Immature natural killer cell (primary cell): ENCODE results near the gene ANKRD18B. TPM values are rescaled to one million over a fixed set of nuclear protein-coding genes. Genes with fewer than 3 reads are reported as not detected.
"Not testable (repeated sequence)": the region's sequence is repeated elsewhere in the genome, so short reads cannot be mapped to it uniquely, and the experiment has no call there.

ENCODE experiments used
- DNase-seq, 3 donors: peaks; one replicate each; pipeline ENCODE4 v3.0.0; 2022; ENCODE audit warnings: mixed read lengths in 1 of 3
- H3K27ac Mint-ChIP-seq, 6 donors: one replicate each; pipeline ENCODE4 v1.8.0; 2020; ENCODE audit warnings: mixed read lengths in 6 of 6, mild to moderate bottlenecking in 5 of 6, inconsistent platforms in 4 of 6, moderate library complexity in 3 of 6
- H3K27me3 Mint-ChIP-seq, 3 donors: one replicate each; pipeline ENCODE4 v1.8.0; 2020 to 2021; ENCODE audit warnings: low read depth in 3 of 3, mild to moderate bottlenecking in 3 of 3, mixed read lengths in 3 of 3, moderate library complexity in 3 of 3, inconsistent platforms in 1 of 3
- H3K36me3 Mint-ChIP-seq, 3 donors: one replicate each; pipeline ENCODE4 v1.8.0; 2020; ENCODE audit warnings: mixed read lengths in 3 of 3, inconsistent platforms in 2 of 3, mild to moderate bottlenecking in 2 of 3
- H3K4me1 Mint-ChIP-seq, 2 donors: one replicate each; pipeline ENCODE4 v1.8.0; 2020; ENCODE audit warnings: inconsistent platforms in 2 of 2, mild to moderate bottlenecking in 2 of 2, mixed read lengths in 2 of 2, moderate library complexity in 1 of 2
- H3K4me3 Mint-ChIP-seq, 5 donors: one replicate each; pipeline ENCODE4 v1.8.0; 2020; ENCODE audit warnings: mild to moderate bottlenecking in 5 of 5, mixed read lengths in 5 of 5, inconsistent platforms in 3 of 5, moderate library complexity in 3 of 5
- H3K9me3 Mint-ChIP-seq, 6 donors: one replicate each; pipeline ENCODE4 v1.8.0; 2020; ENCODE audit warnings: mild to moderate bottlenecking in 6 of 6, mixed read lengths in 6 of 6, inconsistent platforms in 4 of 6, moderate library complexity in 3 of 6
- polyA plus RNA-seq, 3 donors: library from polyadenylated mRNA; unstranded; fragments of 300-500 nt; fragmentation: Illumina TruSeq; gene quantifications; one replicate each; pipeline ENCODE4 v1.2.3, GENCODE V29; 2021

The ANKRD18B gene
- polyA plus RNA-seq, 3 donors from 2014 or later = not detected

DNA sequence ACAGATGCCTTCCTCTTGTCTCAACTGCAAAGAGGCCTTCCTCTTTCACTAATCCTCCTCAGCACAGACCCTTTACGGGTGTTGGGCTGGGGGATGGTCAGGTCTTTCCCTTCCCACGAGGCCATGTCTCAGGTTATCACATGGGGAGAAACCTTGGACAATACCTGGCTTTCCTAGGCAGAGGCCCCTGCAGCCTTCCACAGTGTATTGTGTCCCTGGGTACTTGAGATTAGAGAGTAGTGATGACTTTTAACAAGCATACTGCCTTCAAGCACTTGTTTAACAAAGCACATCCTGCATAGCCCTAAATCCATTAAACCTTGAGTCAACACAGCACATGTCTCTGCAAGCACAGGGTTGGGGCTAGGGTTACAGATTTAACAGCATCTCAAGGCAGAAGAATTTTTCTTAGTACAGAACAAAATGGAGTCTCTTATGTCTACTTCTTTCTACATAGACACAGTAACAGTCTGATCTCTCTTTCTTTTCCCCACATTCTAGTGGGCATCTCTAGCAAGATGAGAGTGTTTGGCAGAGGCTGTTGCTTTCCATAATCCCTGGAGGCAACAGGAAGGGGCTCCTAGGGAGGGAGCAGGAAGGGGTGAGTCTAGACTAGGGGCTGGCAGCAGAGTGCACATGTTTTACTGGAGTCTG is 8.6 kb upstream of the ANKRD18B start:
- peaks cover 3 to 18% (median 13%) of the 10 kb centered on the region in 3 donors for H3K27me3 Mint-ChIP-seq
- H3K4me3 Mint-ChIP-seq, H3K27ac Mint-ChIP-seq, H3K4me1 Mint-ChIP-seq, DNase-seq, H3K36me3 Mint-ChIP-seq, H3K9me3 Mint-ChIP-seq: not testable (repeated sequence)

DNA sequence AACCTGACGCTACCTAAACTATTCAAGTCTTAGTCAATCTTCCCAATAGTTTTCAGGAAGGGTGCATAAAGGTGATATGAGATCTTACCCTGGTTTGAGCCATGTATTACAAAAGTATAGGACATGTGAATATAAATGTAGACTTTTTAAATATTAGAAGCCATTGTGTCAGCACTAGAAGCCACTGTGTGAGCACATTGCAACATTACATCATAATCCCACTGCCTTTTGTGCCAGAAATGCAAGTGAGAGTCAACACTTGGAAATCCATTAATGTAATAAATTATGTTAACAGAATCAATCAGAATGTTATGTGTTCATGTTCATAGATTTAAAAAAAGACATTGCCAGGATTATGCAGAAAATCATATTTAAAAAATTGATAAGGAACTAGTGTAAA is 7.7 kb upstream of the ANKRD18B start:
- peaks cover 0 to 17% (median 12%) of the 10 kb centered on the region in 3 donors for H3K27me3 Mint-ChIP-seq
- not testable (repeated sequence) for H3K36me3 Mint-ChIP-seq, H3K9me3 Mint-ChIP-seq, H3K4me1 Mint-ChIP-seq, DNase-seq, H3K4me3 Mint-ChIP-seq, H3K27ac Mint-ChIP-seq

DNA sequence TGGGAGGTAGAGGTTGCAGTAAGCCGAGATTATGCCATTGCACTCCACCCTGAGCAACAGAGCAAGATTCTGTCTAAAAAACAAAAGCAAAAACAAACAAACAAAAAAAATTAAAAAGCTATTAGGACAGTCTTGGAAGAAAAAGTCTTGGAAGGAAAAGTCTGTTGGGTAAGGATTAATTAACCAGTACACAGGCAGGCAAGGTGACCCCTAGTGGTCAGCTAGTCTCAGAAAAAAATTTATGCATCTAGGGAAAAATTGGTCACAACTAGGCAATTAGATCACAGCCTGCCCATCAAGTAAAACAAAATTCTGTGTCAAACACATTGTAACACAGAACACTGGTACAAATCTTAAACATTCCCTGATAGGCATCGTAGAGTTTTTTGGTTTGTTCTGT is 6.7 kb upstream of the ANKRD18B start:
- peak; percentile 4 to 9 (median 4) for DNase-seq
- Mint-ChIP-seq H3K27me3 (peaks cover 1 to 13% (median 9%) of the 10 kb centered on the region in 3 donors), H3K36me3 (no peaks in the 10 kb centered on the region), H3K27ac (no peak overlapping the region), H3K9me3 (no peaks in the 10 kb centered on the region), H3K4me1 (no peaks in the 10 kb centered on the region), H3K4me3 (no peak overlapping the region)

DNA sequence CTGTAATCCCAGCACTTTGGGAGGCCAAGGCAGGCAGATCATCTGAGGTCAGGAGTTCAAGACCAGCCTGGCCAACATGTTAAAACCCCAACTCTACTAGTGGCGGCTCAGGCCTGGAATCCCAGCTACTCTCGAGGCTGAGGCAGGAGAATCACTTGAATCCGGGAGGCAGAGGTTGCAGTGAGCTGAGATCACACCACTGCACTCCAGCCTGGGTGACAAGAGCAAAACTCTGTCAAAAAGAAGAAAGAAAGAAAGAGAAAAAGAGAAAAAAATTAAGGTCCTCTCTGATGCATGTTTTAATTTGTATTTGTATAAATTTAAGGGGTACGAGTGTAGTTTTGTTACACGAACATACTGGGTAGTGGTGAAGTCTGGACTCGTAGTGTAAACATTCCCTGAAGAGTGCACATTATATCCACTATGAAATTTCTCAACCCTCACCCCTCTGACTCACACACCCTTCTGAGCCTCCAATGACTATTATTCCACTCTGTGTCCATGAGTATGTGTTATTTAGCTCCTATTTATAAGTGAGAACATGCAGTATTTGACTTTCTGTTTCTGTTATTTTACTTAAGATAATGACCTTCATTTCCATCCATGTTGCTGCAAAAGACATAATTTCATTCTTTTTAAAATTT is 6.0 kb upstream of the ANKRD18B start:
- not testable (repeated sequence) for H3K4me3 Mint-ChIP-seq, H3K27ac Mint-ChIP-seq, H3K4me1 Mint-ChIP-seq, H3K36me3 Mint-ChIP-seq, DNase-seq, H3K9me3 Mint-ChIP-seq
- H3K27me3 Mint-ChIP-seq = peaks cover 1 to 12% (median 8%) of the 10 kb centered on the region in 3 donors

DNA sequence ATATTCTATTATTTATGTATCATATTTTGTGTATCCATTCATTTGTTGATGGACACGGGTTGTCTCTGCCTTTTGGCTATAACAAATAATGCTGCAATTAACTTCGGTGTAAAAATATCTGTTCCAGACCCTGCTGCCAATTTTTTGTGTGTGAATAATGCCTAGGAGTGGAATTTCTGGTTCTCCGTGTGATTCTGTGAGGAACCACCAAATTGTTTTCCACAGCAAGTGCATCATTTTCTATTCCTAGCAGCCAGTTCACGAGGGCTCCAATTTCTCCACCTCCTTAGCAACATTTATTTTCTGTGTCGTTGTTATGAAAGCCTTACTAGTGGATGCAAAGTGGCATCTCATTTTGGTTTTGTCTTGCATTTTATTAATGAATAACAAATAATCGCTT is 2.2 kb upstream of the ANKRD18B start:
- not testable (repeated sequence) for H3K4me1 Mint-ChIP-seq, DNase-seq, H3K9me3 Mint-ChIP-seq, H3K36me3 Mint-ChIP-seq, H3K4me3 Mint-ChIP-seq, H3K27ac Mint-ChIP-seq
- peaks cover 4 to 18% (median 7%) of the 10 kb centered on the region in 3 donors for H3K27me3 Mint-ChIP-seq

DNA sequence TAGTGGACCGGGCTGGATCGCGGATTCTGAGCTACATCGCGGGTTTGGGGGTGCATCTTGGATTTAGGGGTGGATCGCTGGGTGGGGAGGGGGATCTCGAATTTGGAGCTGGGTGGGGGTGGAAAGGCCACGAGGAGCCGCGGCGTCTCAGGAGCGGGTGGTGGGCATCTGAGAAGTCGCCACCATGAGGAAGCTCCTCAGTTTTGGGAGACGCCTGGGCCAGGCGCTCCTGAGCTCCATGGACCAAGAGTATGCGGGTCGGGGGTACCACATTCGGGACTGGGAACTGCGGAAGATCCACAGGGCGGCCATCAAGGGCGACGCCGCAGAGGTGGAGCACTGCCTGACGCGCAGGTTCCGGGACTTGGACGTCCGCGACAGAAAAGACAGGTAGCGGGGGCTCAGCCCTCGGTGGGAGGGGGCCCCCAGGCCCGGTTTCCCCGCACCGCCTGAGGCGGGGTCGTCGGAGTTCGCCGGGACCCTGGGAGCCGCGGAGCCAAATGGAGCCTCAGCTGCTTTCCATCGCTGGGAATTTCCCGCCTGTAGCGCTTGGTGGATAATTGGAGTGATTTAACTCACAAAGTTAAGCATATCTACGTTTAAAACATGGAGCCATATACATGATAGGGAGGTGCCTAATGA is 376 bp downstream of the ANKRD18B start:
- Mint-ChIP-seq H3K27me3 (peaks cover 4 to 25% (median 5%) of the 10 kb centered on the region in 3 donors), H3K9me3 (peaks cover 0 to 2% (median 0%) of the 10 kb centered on the region in 6 donors), H3K4me3 (peak overlapping the region; percentile 12 to 49 (median 29)), H3K27ac (no peak overlapping the region), H3K36me3 (peaks cover 0 to 3% (median 0%) of the 10 kb centered on the region in 3 donors), H3K4me1 (peaks cover 0 to 7% of the 10 kb centered on the region in 2 donors)
- DNase-seq = no peak

DNA sequence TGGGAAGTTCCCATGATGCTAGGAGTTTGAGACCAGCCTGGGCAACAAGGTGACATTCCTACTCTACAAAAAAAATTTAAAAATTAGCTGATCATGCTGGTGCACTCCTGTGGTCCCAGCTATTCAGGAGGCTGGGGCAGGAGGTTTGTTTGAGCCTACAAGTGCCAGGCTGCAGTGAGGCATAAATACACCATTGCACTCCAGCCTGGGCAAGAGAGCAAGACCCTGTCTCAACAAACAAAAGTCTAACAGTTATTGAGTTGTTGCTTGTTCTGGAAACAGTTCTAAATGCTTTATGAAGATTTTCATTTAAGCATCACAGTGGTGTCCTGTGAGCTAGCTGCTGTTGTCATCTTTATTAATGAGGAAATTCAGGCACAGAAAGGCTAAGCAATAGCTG is 4.0 kb downstream of the ANKRD18B start:
- H3K27me3 Mint-ChIP-seq = peaks cover 7 to 26% (median 13%) of the 10 kb centered on the region in 3 donors
- DNase-seq, H3K4me1 Mint-ChIP-seq: not testable (repeated sequence)

DNA sequence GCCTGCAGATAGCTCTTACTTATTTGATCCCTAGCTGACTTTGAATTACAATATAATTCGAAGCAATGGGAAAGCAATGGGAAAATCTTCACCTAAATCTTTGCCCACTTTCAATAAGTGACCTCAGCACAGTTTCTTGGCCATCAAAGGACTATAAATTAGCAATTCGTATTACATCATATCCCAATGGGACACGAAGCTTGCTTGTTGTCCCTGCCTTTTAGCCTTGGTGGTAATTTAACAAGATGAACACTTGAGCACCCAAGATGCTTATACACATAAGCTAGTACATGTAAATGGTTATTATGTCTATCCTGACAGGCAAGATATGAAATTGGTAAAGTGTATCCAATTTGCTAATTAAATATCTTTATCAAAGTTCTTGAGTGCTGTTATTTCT is 9.9 kb downstream of the ANKRD18B start:
- not testable (repeated sequence) for H3K27ac Mint-ChIP-seq, H3K36me3 Mint-ChIP-seq, H3K9me3 Mint-ChIP-seq, H3K4me3 Mint-ChIP-seq, H3K4me1 Mint-ChIP-seq, DNase-seq
- H3K27me3 Mint-ChIP-seq = peaks cover 8 to 12% (median 9%) of the 10 kb centered on the region in 3 donors

More for the DNA sequence above, 4.0 kb downstream of the ANKRD18B start:
- H3K27ac Mint-ChIP-seq, H3K4me3 Mint-ChIP-seq, H3K9me3 Mint-ChIP-seq, H3K36me3 Mint-ChIP-seq: not testable (repeated sequence)

DNA sequence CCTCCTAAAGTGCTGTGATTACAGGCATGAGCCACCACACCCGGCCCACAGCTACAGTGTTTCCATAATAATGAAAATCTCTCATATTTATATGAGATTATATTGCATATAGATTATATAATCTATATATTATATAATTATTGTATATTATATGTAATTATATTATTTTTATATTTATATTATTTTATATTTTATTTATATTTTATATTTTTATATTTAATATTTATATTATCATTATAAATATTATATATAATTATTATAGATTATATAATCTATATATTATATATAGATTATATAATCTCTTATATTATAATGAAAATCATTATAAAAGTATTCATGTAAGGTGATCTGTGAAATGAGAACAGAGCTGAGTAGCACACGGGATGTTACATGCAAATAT is 11.5 kb downstream of the ANKRD18B start:
- no peak overlapping the region for H3K27ac Mint-ChIP-seq
- no peak overlapping the region for H3K4me3 Mint-ChIP-seq
- peaks cover 1 to 9% (median 3%) of the 10 kb centered on the region in 3 donors for H3K27me3 Mint-ChIP-seq
- no peaks in the 10 kb centered on the region for H3K9me3 Mint-ChIP-seq
- no peak for DNase-seq
- no peaks in the 10 kb centered on the region for H3K4me1 Mint-ChIP-seq
- H3K36me3 Mint-ChIP-seq = no peaks in the 10 kb centered on the region

DNA sequence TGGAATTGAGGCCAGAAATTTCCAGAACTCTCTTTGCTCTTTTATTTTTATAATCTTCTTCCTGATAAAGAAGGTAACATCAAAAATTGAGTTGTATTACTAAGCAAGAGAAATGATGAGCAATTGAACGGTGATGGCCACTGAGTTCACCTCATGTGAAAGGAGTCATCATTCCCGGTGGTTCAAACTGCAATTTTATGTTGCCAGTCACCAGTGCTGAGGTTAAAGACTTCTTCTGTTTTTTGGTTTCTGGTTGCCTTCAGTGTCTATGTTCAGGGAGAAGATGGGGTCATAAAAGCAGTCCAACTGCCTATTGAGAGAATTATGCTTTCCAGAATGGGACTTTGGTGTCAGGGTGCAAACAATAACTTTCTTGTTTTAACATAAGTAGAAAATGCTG is 19.4 kb downstream of the ANKRD18B start:
- not testable (repeated sequence) for H3K4me1 Mint-ChIP-seq, H3K36me3 Mint-ChIP-seq, H3K27ac Mint-ChIP-seq, H3K27me3 Mint-ChIP-seq, H3K4me3 Mint-ChIP-seq, DNase-seq, H3K9me3 Mint-ChIP-seq

DNA sequence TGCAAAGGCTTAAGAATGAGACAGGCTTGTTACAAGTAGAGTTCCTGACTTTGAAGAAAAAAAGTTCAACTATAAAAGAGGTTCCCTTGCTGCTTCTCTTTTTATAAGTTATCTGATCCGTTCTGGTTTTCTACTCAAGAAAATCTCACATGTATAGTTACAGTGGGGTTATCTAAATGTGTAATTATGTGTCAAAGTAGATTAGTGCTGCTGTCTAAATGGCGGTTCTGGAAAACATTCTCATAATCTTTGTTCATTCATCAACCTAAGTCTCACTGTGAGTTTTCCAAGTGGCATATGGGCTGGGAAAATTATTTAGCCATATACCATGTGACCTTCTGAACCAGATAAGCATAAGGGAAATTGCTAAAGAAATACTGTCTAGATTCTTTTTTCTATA is 21.7 kb downstream of the ANKRD18B start:
- H3K27me3 Mint-ChIP-seq, H3K4me3 Mint-ChIP-seq, H3K36me3 Mint-ChIP-seq, H3K27ac Mint-ChIP-seq, H3K4me1 Mint-ChIP-seq, DNase-seq, H3K9me3 Mint-ChIP-seq: not testable (repeated sequence)

DNA sequence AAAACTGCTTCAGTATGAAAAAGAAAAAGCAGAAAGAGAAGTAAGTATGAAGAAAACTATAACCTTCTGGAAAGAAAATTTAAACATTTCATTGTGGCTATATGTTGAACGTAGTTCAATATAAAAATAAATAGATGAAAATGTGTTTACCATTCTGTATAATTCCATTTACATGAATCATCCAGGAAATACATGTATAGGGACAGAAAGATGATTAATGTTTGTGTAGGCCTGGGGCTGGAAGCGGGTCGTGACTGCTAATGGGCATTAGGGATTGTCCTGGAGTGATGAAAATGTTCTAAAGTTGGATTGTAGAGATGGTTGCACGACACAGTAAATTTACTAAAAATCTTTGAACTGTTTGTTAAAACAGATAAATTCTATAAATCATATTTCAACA is 24.8 kb downstream of the ANKRD18B start:
- not testable (repeated sequence) for H3K36me3 Mint-ChIP-seq, H3K9me3 Mint-ChIP-seq, H3K27ac Mint-ChIP-seq, H3K4me1 Mint-ChIP-seq, DNase-seq, H3K4me3 Mint-ChIP-seq
- H3K27me3 Mint-ChIP-seq = peaks cover 3 to 10% (median 6%) of the 10 kb centered on the region in 3 donors

DNA sequence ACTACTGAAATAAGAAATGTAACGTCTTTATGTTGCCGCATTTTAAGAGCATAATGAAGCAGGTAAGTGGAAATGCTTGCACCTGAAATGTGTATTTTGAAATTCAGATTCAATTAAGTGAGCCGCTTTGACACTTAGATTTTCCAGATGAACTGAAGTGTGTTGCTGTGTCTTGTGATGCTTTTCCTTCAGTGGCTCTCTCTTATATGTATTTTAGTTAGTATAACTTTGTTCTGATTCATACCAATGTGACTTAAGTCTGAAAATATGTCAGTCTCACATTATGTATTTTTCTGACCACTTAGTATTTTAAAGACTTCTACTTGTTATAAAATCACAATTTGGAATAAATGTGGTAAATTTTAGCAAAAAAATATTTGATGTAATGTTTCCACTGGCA is 25.4 kb downstream of the ANKRD18B start:
- not testable (repeated sequence) for H3K4me3 Mint-ChIP-seq, H3K9me3 Mint-ChIP-seq, DNase-seq, H3K27ac Mint-ChIP-seq, H3K4me1 Mint-ChIP-seq, H3K36me3 Mint-ChIP-seq
- H3K27me3 Mint-ChIP-seq = peaks cover 3 to 11% (median 6%) of the 10 kb centered on the region in 3 donors

DNA sequence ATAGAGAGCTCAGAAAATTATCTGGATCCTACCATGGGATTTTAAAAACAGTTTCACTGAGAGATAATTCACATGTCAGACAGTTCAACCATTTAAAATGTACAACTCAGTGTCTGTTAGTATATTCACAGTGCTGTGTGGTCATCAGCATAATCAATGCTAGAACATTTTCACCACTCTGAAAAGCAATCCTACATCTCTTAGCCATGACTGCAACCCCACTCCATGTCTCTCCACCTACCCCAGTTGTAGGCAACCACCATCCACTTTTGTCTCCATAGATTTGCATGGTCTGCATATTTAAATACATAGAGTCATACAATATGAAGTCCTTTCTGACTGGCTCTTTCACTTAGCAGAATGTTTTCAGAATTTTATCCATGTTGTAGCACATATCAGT is 27.1 kb downstream of the ANKRD18B start:
- H3K9me3 Mint-ChIP-seq, H3K4me3 Mint-ChIP-seq, DNase-seq, H3K36me3 Mint-ChIP-seq, H3K27ac Mint-ChIP-seq, H3K4me1 Mint-ChIP-seq: not testable (repeated sequence)
- peaks cover 3 to 16% (median 4%) of the 10 kb centered on the region in 3 donors for H3K27me3 Mint-ChIP-seq
